ENCODE measurements around the gene UBE2E2. TPM values are rescaled to one million over a fixed set of nuclear protein-coding genes. Genes with fewer than 3 reads are reported as not detected.

Gene UBE2E2
- total RNA-seq, 3 donors from 2014 or later: 4.8 to 24.4 (median 8.9) TPM

DNA sequence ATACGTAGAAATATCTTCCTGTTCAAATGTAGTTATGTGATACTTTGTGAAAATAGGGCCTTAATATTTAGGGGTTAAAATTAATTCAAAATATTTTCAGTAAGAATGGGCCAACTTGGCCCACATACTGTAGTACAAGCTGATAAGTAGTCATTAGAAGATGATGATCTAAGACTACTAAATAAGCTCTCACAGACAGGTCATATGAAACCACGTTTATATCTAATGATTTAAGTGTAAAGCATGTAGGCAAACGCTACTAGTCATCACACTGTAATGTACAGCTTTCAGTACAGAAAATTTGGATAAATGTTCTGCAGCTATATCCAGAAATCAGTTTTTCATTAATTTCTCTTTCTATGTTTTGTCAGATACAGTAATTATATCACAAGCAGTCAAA is 228.6 kb downstream of the UBE2E2 start:
- H3K9me3 ChIP-seq: no peaks in the 10 kb centered on the region
- H3K4me3 ChIP-seq: no peak overlapping the region
- TF ChIP-seq, protein P1, sequence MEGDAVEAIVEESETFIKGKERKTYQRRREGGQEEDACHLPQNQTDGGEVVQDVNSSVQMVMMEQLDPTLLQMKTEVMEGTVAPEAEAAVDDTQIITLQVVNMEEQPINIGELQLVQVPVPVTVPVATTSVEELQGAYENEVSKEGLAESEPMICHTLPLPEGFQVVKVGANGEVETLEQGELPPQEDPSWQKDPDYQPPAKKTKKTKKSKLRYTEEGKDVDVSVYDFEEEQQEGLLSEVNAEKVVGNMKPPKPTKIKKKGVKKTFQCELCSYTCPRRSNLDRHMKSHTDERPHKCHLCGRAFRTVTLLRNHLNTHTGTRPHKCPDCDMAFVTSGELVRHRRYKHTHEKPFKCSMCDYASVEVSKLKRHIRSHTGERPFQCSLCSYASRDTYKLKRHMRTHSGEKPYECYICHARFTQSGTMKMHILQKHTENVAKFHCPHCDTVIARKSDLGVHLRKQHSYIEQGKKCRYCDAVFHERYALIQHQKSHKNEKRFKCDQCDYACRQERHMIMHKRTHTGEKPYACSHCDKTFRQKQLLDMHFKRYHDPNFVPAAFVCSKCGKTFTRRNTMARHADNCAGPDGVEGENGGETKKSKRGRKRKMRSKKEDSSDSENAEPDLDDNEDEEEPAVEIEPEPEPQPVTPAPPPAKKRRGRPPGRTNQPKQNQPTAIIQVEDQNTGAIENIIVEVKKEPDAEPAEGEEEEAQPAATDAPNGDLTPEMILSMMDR (IDR thresholded peaks at IDR 0.05): no peak
- no peaks in the 10 kb centered on the region for H3K4me1 ChIP-seq (ENCODE audit: low read depth)
- ATAC-seq (no peak), DNase-seq (no peak)
- intact Hi-C loops (cut with DNase I, micrococcal nuclease): loop anchor here in 1 of 2 donors (10.0 kb wide), 1 partner anchor 443 kb away; no protein-coding TSS in a partner anchor
- no peaks in the 10 kb centered on the region for H3K36me3 ChIP-seq (ENCODE audit: low read depth)

DNA sequence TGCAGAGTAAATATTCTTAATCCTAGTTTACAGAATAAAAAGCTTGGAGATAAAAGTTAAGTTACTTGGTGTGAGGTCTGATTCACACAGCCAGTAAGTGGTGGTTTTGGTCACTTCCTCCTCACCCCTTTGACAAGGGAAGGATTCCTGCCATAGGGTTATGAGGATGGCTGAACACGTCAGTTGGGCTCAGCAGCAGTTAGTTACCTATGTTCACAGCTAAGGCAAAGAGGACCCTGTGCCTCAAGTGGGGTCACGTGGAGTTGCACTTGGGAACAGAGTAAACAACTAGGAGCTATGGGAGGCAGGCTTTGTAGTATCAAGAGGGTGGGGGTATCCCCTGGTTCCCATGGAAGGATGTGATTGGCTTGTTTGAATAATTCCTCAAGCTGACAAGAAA is 232.2 kb downstream of the UBE2E2 start:
- Histone ChIP-seq H3K36me3 (ENCODE audit: low read depth) (no peaks in the 10 kb centered on the region), H3K9me3 (no peaks in the 10 kb centered on the region), H3K4me1 (ENCODE audit: low read depth) (no peaks in the 10 kb centered on the region), H3K4me3 (no peak overlapping the region)
- TF ChIP-seq, protein P1 (IDR thresholded peaks at IDR 0.05): no peak
- ATAC-seq: no peak
- DNase-seq: no peak
- intact Hi-C loops (cut with DNase I, micrococcal nuclease): loop anchor here in 1 of 2 donors (10.0 kb wide), 1 partner anchor 439 kb away; no protein-coding TSS in a partner anchor

DNA sequence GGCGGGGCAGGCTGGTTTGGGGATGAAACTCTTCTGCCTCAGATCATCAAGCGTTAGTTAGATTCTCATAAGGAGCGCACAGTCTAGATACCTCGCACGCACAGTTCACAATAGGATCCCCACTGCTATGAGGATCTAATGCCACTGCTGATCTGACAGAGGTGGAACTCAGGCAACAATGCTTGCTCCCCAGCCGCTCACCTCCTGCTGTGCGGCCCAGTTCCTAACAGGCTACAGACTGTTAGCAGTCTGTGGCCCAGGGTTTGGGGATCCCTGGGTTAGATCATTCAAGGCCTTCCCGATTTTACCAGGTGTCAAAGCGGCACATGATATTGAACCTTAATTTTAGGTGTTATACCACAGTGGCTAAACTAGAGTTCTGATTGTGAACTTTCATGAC is 232.8 kb downstream of the UBE2E2 start:
- intact Hi-C loops (cut with DNase I, micrococcal nuclease): loop anchor here in 1 of 2 donors (10.0 kb wide), 1 partner anchor 439 kb away; no protein-coding TSS in a partner anchor
- Histone ChIP-seq H3K4me1 (ENCODE audit: low read depth) (no peaks in the 10 kb centered on the region), H3K4me3 (no peak overlapping the region), H3K36me3 (ENCODE audit: low read depth) (no peaks in the 10 kb centered on the region), H3K9me3 (no peaks in the 10 kb centered on the region)
- TF ChIP-seq, protein P1 (IDR thresholded peaks at IDR 0.05): no peak
- DNase-seq (no peak), ATAC-seq (no peak)

DNA sequence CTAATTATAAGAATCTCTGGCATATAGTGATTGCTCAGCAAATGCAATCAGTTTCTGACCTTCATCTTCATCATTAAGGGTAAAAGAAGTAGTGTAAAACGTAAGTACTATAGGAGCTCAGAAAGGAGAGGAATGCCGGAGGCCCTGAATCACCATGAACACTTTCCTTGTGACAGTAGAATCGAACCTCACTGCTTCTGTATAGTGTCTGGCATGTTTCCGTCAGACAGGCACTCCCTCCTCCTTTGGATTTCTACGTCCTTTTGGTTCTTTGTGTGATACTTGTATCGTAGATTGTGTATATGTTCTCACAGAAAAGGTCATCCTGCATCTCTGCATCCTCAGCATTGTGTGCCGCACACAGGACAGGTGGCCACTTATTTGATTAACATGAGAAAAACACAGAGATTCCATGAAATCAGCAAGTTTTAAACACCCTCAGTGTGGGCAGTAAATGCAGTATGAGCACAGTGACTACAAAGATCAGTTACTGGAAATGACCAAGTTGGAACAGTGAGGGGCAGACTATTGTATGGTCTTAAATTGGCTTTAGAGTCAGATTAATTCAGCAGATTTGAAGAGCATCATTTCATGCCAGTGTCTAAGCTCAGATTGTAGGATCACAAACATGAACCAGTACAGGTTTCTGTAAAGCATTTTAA is 234.5 kb downstream of the UBE2E2 start:
- intact Hi-C loops (cut with DNase I, micrococcal nuclease): loop anchor here in 1 of 2 donors (10.0 kb wide), 1 partner anchor 437 kb away; no protein-coding TSS in a partner anchor
- H3K4me3 ChIP-seq: no peak overlapping the region
- no peaks in the 10 kb centered on the region for H3K36me3 ChIP-seq (ENCODE audit: low read depth)
- DNase-seq: no peak
- no peaks in the 10 kb centered on the region for H3K9me3 ChIP-seq
- TF ChIP-seq, protein P1 (IDR thresholded peaks at IDR 0.05): no peak
- H3K4me1 ChIP-seq (ENCODE audit: low read depth): no peaks in the 10 kb centered on the region
- no peak for ATAC-seq

DNA sequence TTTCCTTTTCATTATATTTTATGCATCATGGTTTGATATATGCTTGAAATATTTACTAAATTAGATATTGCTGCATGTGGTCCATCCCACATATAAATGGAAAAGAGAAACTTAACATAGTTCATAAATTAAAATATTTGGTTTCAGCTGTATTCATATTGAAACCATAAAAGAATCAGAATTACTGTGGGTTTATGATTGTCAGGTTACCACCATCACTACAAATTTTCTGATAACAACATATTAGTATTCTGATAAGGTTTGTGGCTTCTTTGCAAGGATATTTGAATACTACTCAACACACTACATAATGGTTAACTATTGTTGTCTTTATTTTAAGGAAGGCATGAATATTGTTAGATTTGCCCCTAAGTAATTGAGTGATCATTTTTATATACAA is 235.5 kb downstream of the UBE2E2 start:
- TF ChIP-seq, protein P1 (IDR thresholded peaks at IDR 0.05): no peak
- Histone ChIP-seq H3K4me3 (no peak overlapping the region), H3K4me1 (ENCODE audit: low read depth) (no peaks in the 10 kb centered on the region), H3K9me3 (no peaks in the 10 kb centered on the region), H3K36me3 (ENCODE audit: low read depth) (no peaks in the 10 kb centered on the region)
- no peak for DNase-seq
- intact Hi-C loops (cut with DNase I, micrococcal nuclease): loop anchor here in 1 of 2 donors (10.0 kb wide), 1 partner anchor 436 kb away; no protein-coding TSS in a partner anchor
- no peak for ATAC-seq
